Endothelial cell of umbilical vein (primary cell): ENCODE results near the gene PRR15L.

Experiments
- EZH2 ChIP-seq: IDR thresholded peaks from 2 replicates; pipeline ENCODE4 v1.6.1; 2012; ENCODE audit warnings: borderline replicate concordance, low read depth, mild to moderate bottlenecking, moderate library complexity, low read length, inconsistent platforms; ENCODE audit not compliant: severe bottlenecking
- FOS ChIP-seq: IDR thresholded peaks from 2 replicates; pipeline ENCODE4 v1.6.1; 2011; ENCODE audit warnings: mild to moderate bottlenecking, low read length, moderate library complexity, borderline replicate concordance; ENCODE audit not compliant: insufficient read depth
- POLR2A ChIP-seq: IDR thresholded peaks from 2 replicates; pipeline ENCODE4 v1.6.1; 2012; ENCODE audit warnings: low read depth, mild to moderate bottlenecking, control low read depth, low read length
- POLR2AphosphoS5 ChIP-seq: IDR thresholded peaks from 2 replicates; pipeline ENCODE4 v1.6.1; 2012; ENCODE audit warnings: low read depth, mild to moderate bottlenecking, control low read depth, low read length, moderate library complexity; ENCODE audit not compliant: insufficient read depth
- TF ChIP-seq, protein P1 (sequence below), 2 donors: IDR thresholded peaks; 1 replicate in 1 of 2; 2 replicates in 1 of 2; pipeline ENCODE4 v1.5.1; 2011; ENCODE audit warnings: low read length in 2 of 2, mild to moderate bottlenecking in 2 of 2, moderate library complexity in 2 of 2, control low read depth in 1 of 2, inconsistent platforms in 1 of 2, low read depth in 1 of 2; ENCODE audit not compliant: insufficient read depth in 1 of 2; ENCODE audit errors: extremely low read depth in 1 of 2

DNA sequence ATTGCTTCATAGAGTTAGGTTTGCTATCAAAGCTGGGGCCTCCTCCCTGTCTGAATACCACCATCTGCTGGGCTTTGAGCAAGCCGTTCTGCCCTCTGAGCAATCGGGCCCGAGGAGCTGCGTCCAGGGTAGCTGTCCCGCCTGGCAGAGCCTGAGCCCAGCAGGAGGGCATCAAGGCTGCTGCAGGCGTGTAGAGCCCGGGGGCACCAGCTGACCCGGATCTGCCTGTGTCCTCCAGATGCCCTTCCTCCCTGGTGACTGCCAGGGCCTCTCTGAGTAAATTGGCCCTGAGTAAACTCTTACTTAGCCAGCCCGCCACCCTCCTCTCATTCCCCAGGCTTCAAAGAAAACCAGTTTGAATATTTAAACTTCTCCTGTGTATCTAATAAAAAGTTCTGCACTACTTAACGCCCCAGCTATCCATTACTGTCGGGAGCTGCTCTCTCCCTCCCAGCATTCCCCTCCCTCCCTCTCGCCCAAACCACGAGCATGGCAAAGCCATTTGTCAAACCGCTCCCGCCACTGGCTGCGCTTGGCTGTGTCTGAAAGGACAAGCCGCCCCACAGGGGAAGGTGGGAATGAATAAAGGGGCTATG is 29.7 kb upstream of the PRR15L start:
- TF ChIP-seq POLR2A, result no peak
- TF ChIP-seq EZH2, result no peak
- TF ChIP-seq, protein P1, sequence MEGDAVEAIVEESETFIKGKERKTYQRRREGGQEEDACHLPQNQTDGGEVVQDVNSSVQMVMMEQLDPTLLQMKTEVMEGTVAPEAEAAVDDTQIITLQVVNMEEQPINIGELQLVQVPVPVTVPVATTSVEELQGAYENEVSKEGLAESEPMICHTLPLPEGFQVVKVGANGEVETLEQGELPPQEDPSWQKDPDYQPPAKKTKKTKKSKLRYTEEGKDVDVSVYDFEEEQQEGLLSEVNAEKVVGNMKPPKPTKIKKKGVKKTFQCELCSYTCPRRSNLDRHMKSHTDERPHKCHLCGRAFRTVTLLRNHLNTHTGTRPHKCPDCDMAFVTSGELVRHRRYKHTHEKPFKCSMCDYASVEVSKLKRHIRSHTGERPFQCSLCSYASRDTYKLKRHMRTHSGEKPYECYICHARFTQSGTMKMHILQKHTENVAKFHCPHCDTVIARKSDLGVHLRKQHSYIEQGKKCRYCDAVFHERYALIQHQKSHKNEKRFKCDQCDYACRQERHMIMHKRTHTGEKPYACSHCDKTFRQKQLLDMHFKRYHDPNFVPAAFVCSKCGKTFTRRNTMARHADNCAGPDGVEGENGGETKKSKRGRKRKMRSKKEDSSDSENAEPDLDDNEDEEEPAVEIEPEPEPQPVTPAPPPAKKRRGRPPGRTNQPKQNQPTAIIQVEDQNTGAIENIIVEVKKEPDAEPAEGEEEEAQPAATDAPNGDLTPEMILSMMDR (IDR thresholded peaks at IDR 0.05; ENCODE audit: extremely low read depth in 1 of 2, insufficient read depth in 1 of 2, low read depth in 1 of 2, low read length in 2 of 2), result no peak
- TF ChIP-seq FOS, result no peak
- no peak for TF ChIP-seq POLR2AphosphoS5
